Renal cortex interstitium (tissue), 11 donors: ENCODE measurements around the gene LHFPL4. TPM values are rescaled to one million over a fixed set of nuclear protein-coding genes. Genes with fewer than 3 reads are reported as not detected.
"Not testable (repeated sequence)": the region's sequence is repeated elsewhere in the genome, so short reads cannot be mapped to it uniquely, and the experiment has no call there.

Source experiments
- DNase-seq, 11 donors: peaks; one replicate each; pipeline ENCODE4 v3.0.0-alpha.2; 2013; ENCODE audit warnings: low read depth in 9 of 11, low spot score in 4 of 11; ENCODE audit errors: extremely low read depth in 1 of 11
- polyA plus RNA-seq, 3 donors: library from polyadenylated mRNA; unstranded; fragments of 120-200 nt; gene quantifications; one replicate each; pipeline ENCODE4 v1.2.1, GENCODE V29; 2013; ENCODE audit not compliant: insufficient read length in 3 of 3

Gene LHFPL4
- polyA plus RNA-seq, 3 donors, result 0.03 to 0.07 TPM; not detected in 1

- DNase-seq, result no peak
Measured at GRCh38 chr3:9496893-9497292, 56.7 kb downstream of the LHFPL4 start.

GRCh38 chr3:9494036-9494435 is 59.6 kb downstream of the LHFPL4 start:
- not testable (repeated sequence) for DNase-seq

GRCh38 chr3:9491506-9491905 is 62.1 kb downstream of the LHFPL4 start:
- DNase-seq, result no peak

GRCh38 chr3:9485248-9485647 is 68.4 kb downstream of the LHFPL4 start:
- no peak for DNase-seq

- DNase-seq, result no peak
Measured at GRCh38 chr3:9480265-9480664, 73.4 kb downstream of the LHFPL4 start.

- no peak for DNase-seq
Measured at GRCh38 chr3:9476935-9477334, 76.7 kb downstream of the LHFPL4 start.

GRCh38 chr3:9474482-9474881 is 79.1 kb downstream of the LHFPL4 start:
- no peak for DNase-seq

- no peak for DNase-seq
Measured at GRCh38 chr3:9473496-9474065, 80.0 kb downstream of the LHFPL4 start.

GRCh38 chr3:9469986-9470385 is 83.6 kb downstream of the LHFPL4 start:
- DNase-seq, result no peak

GRCh38 chr3:9468460-9468859 is 85.2 kb downstream of the LHFPL4 start:
- DNase-seq, result no peak

GRCh38 chr3:9467451-9467850 is 86.2 kb downstream of the LHFPL4 start:
- DNase-seq, result no peak

- DNase-seq, result no peak
Measured at GRCh38 chr3:9455596-9456131, 98.0 kb downstream of the LHFPL4 start.

GRCh38 chr3:9452417-9452816 is 101.2 kb downstream of the LHFPL4 start:
- DNase-seq, result no peak

GRCh38 chr3:9450991-9451390 is 102.6 kb downstream of the LHFPL4 start:
- no peak for DNase-seq

- DNase-seq, result no peak
Measured at GRCh38 chr3:9450126-9450525, 103.5 kb downstream of the LHFPL4 start.

GRCh38 chr3:9448643-9449042 is 105.0 kb downstream of the LHFPL4 start:
- DNase-seq, result no peak

Other genes starting within 250 kb of the LHFPL4 start
- 10 to 100 TPM; 54.3 to 63.9 (median 59.7) TPM for gene THUMPD3, start 190.8 kb downstream of the LHFPL4 start, polyA plus RNA-seq
- 100 to 1,000 TPM; 118 to 156 (median 134) TPM for gene SETD5, start 156.2 kb downstream of the LHFPL4 start, polyA plus RNA-seq
- gene MTMR14, start 95.7 kb upstream of the LHFPL4 start, polyA plus RNA-seq, result 10 to 100 TPM; 29.8 to 33.1 (median 33.1) TPM
- under 1 TPM in 1 of 3 donors, not detected in 2; 0.29 TPM for gene CPNE9, start 150.0 kb upstream of the LHFPL4 start, polyA plus RNA-seq
- 10 to 100 TPM; 17.8 to 21.3 (median 20.0) TPM for gene BRPF1, start 177.9 kb upstream of the LHFPL4 start, polyA plus RNA-seq
- 10 to 100 TPM; 57.5 to 77.5 (median 59.4) TPM for gene OGG1, start 196.1 kb upstream of the LHFPL4 start, polyA plus RNA-seq
- 10 to 100 TPM; 16.0 to 22.6 (median 18.7) TPM for gene CAMK1, start 216.1 kb upstream of the LHFPL4 start, polyA plus RNA-seq
- 10 to 100 TPM; 58.2 to 73.4 (median 71.1) TPM for gene TADA3, start 238.7 kb upstream of the LHFPL4 start, polyA plus RNA-seq
- 100 to 1,000 TPM; 113 to 145 (median 141) TPM for gene ARPC4, start 239.3 kb upstream of the LHFPL4 start, polyA plus RNA-seq